Right cardiac atrium (tissue), 5 donors: ENCODE data around the gene DACH1. TPM values are rescaled to one million over a fixed set of nuclear protein-coding genes. Genes with fewer than 3 reads are reported as not detected.
A peak's percentile ranks its signal among the peaks of the same experiment; 100 is the strongest.

ENCODE experiments used
- ATAC-seq, 2 donors: fragments of 200-7000 bp; cut with Tn5 transposase; one replicate each; pipeline versions ENCODE4 v1.8.0 to v1.9.1; 2020; ENCODE audit warnings: moderate library complexity in 2 of 2, mild to moderate bottlenecking in 1 of 2
- DNase-seq, 3 donors: peaks; one replicate each; pipeline ENCODE4 v3.0.0-alpha.2; 2020
- H3K27ac ChIP-seq: one replicate; pipeline ENCODE4 v1.5.1; 2013; ENCODE audit warnings: mild to moderate bottlenecking, low read length, control low read depth, moderate library complexity
- H3K27me3 ChIP-seq: one replicate; pipeline ENCODE4 v1.6.1; 2013; ENCODE audit not compliant: control insufficient read depth, insufficient read depth
- H3K4me1 ChIP-seq: one replicate; pipeline ENCODE4 v1.6.1; 2013; ENCODE audit warnings: low read length; ENCODE audit not compliant: control insufficient read depth, insufficient read depth
- H3K4me3 ChIP-seq: one replicate; pipeline ENCODE4 v1.5.1; 2013; ENCODE audit warnings: low read length, control low read depth
- H3K9me3 ChIP-seq: one replicate; pipeline ENCODE4 v1.6.1; 2013; ENCODE audit warnings: low read length; ENCODE audit not compliant: control insufficient read depth
- WGBS: extraction: QIAGEN DNeasy Blood & Tissue Kit; methylation state at CpG from one replicate; pipeline ENCODE4 v1.1.7; 2013; 5-methylcytosine and 5-hydroxymethylcytosine counted together
- intact Hi-C, 4 donors: fragments of 100-400 bp; cut with DNase I; formaldehyde crosslinking; loops; one replicate each; pipeline versions ENCODE4 v1.11.0 to v1.14.0; 2022 to 2023
- polyA plus RNA-seq: library from polyadenylated mRNA; stranded (reverse); fragments of 200-250 nt; gene quantifications from one replicate; pipeline ENCODE4 v1.2.3, GENCODE V29; 2013
- total RNA-seq, 4 donors: library from RNA; stranded (reverse); fragmentation: NEBNext Ultra II Directional; extraction: Animal tissue kit (Norgen Biotek cat#: 25700); gene quantifications; one replicate each; pipeline ENCODE4 v1.2.1, GENCODE V29; 2021
- donor health status: healthy with polysubstance abuse.
- donor health status: DM: no; HTN: yes; CAD: no.
- donor health status: DM: no; HTN: no; CAD: no.
- donor health status: DM: no; HTN: yes; CAD: no; lungs with severe emphysema.
- donor health status: DM: yes; HTN: yes; CAD: no.

The DACH1 gene
- total and polyA plus RNA-seq, 5 donors = 1.0 to 3.9 (median 1.3) TPM

GRCh38 chr13:71772361-71772760 lies 94.6 kb downstream of the DACH1 start:
- H3K27ac ChIP-seq = no peak overlapping the region
- DNase-seq (no peak), ATAC-seq (no peak)
- intact Hi-C loops = no loop called here
- H3K4me3 ChIP-seq = no peak overlapping the region
- WGBS = 32% methylated on average over 1 of the region's 1 CpG
- no peaks in the 10 kb centered on the region for H3K9me3 ChIP-seq
- H3K27me3 ChIP-seq = no peaks in the 10 kb centered on the region
- H3K4me1 ChIP-seq = no peaks in the 10 kb centered on the region

GRCh38 chr13:71771144-71771543 lies 95.9 kb downstream of the DACH1 start:
- H3K9me3 ChIP-seq = no peaks in the 10 kb centered on the region
- ATAC-seq = no peak
- intact Hi-C loops = no loop called here
- WGBS = 92% methylated on average over 2 of the region's 2 CpGs
- H3K27me3 ChIP-seq = no peaks in the 10 kb centered on the region
- no peak overlapping the region for H3K4me3 ChIP-seq
- no peaks in the 10 kb centered on the region for H3K4me1 ChIP-seq
- H3K27ac ChIP-seq = no peak overlapping the region
- DNase-seq = no peak

- DNase-seq (no peak), ATAC-seq (no peak)
- Histone ChIP-seq H3K4me3 (no peak overlapping the region), H3K9me3 (no peaks in the 10 kb centered on the region), H3K27ac (no peak overlapping the region), H3K4me1 (no peaks in the 10 kb centered on the region), H3K27me3 (no peaks in the 10 kb centered on the region)
- intact Hi-C loops = no loop called here
Observed at GRCh38 chr13:71770710-71771109, 96.3 kb downstream of the DACH1 start.

- intact Hi-C loops = no loop called here
- DNase-seq (no peak), ATAC-seq (no peak)
- Histone ChIP-seq H3K4me1 (no peaks in the 10 kb centered on the region), H3K27me3 (no peaks in the 10 kb centered on the region), H3K9me3 (no peaks in the 10 kb centered on the region), H3K4me3 (no peak overlapping the region), H3K27ac (no peak overlapping the region)
Observed at GRCh38 chr13:71768881-71769280, 98.1 kb downstream of the DACH1 start.

- peak in 1 of 3 donors; percentile 55 for DNase-seq
- Histone ChIP-seq H3K9me3 (no peaks in the 10 kb centered on the region), H3K4me1 (peaks cover 3% of the 10 kb centered on the region), H3K27me3 (no peaks in the 10 kb centered on the region), H3K27ac (no peak overlapping the region), H3K4me3 (no peak overlapping the region)
- ATAC-seq = no peak
- intact Hi-C loops = no loop called here
- 66% methylated on average over 10 of the region's 10 CpGs for WGBS
Observed at GRCh38 chr13:71759651-71760511, 107.1 kb downstream of the DACH1 start.

- 33% methylated on average over 2 of the region's 2 CpGs for WGBS
- no peak overlapping the region for H3K4me3 ChIP-seq
- DNase-seq (no peak), ATAC-seq (no peak)
- no peaks in the 10 kb centered on the region for H3K27me3 ChIP-seq
- H3K9me3 ChIP-seq = no peaks in the 10 kb centered on the region
- peaks cover 3% of the 10 kb centered on the region for H3K4me1 ChIP-seq
- H3K27ac ChIP-seq = no peak overlapping the region
- intact Hi-C loops = no loop called here
Observed at GRCh38 chr13:71758828-71759227, 108.2 kb downstream of the DACH1 start.

GRCh38 chr13:71754407-71754974 lies 112.5 kb downstream of the DACH1 start:
- ATAC-seq = peak; percentile 71 to 91
- Histone ChIP-seq H3K27me3 (no peaks in the 10 kb centered on the region), H3K4me1 (no peaks in the 10 kb centered on the region), H3K9me3 (no peaks in the 10 kb centered on the region), H3K4me3 (no peak overlapping the region), H3K27ac (no peak overlapping the region)
- peak in 2 of 3 donors; percentile 17 to 34 for DNase-seq
- 73% methylated on average over 7 of the region's 7 CpGs for WGBS
- intact Hi-C loops = no loop called here

- no peak for ATAC-seq
- Histone ChIP-seq H3K9me3 (no peaks in the 10 kb centered on the region), H3K27ac (no peak overlapping the region), H3K4me3 (no peak overlapping the region), H3K27me3 (no peaks in the 10 kb centered on the region), H3K4me1 (no peaks in the 10 kb centered on the region)
- 84% methylated on average over 4 of the region's 4 CpGs for whole genome bisulfite sequencing
- no peak for DNase-seq
- intact Hi-C loops = no loop called here
Observed at GRCh38 chr13:71752775-71753513, 114.1 kb downstream of the DACH1 start.

- ATAC-seq (no peak), DNase-seq (no peak)
- H3K27me3 ChIP-seq = no peaks in the 10 kb centered on the region
- H3K9me3 ChIP-seq = no peaks in the 10 kb centered on the region
- peaks cover 1% of the 10 kb centered on the region for H3K4me1 ChIP-seq
- no peak overlapping the region for H3K4me3 ChIP-seq
- 61% methylated on average over 1 of the region's 1 CpG for WGBS
- H3K27ac ChIP-seq = no peak overlapping the region
- intact Hi-C loops = no loop called here
Observed at GRCh38 chr13:71751073-71751472, 115.9 kb downstream of the DACH1 start.

GRCh38 chr13:71730267-71730666 lies 136.7 kb downstream of the DACH1 start:
- 98% methylated on average over 1 of the region's 1 CpG for WGBS
- Histone ChIP-seq H3K4me1 (no peaks in the 10 kb centered on the region), H3K4me3 (no peak overlapping the region), H3K27me3 (no peaks in the 10 kb centered on the region), H3K27ac (no peak overlapping the region), H3K9me3 (no peaks in the 10 kb centered on the region)
- ATAC-seq (no peak), DNase-seq (no peak)
- intact Hi-C loops = no loop called here

GRCh38 chr13:71729441-71729840 lies 137.6 kb downstream of the DACH1 start:
- Histone ChIP-seq H3K4me1 (no peaks in the 10 kb centered on the region), H3K4me3 (no peak overlapping the region), H3K27me3 (no peaks in the 10 kb centered on the region), H3K9me3 (no peaks in the 10 kb centered on the region), H3K27ac (no peak overlapping the region)
- intact Hi-C loops = no loop called here
- DNase-seq (no peak), ATAC-seq (no peak)
- WGBS = 84% methylated on average over 2 of the region's 2 CpGs
